Measurements from ENCODE around the gene TPBG.

The TPBG gene

DNA sequence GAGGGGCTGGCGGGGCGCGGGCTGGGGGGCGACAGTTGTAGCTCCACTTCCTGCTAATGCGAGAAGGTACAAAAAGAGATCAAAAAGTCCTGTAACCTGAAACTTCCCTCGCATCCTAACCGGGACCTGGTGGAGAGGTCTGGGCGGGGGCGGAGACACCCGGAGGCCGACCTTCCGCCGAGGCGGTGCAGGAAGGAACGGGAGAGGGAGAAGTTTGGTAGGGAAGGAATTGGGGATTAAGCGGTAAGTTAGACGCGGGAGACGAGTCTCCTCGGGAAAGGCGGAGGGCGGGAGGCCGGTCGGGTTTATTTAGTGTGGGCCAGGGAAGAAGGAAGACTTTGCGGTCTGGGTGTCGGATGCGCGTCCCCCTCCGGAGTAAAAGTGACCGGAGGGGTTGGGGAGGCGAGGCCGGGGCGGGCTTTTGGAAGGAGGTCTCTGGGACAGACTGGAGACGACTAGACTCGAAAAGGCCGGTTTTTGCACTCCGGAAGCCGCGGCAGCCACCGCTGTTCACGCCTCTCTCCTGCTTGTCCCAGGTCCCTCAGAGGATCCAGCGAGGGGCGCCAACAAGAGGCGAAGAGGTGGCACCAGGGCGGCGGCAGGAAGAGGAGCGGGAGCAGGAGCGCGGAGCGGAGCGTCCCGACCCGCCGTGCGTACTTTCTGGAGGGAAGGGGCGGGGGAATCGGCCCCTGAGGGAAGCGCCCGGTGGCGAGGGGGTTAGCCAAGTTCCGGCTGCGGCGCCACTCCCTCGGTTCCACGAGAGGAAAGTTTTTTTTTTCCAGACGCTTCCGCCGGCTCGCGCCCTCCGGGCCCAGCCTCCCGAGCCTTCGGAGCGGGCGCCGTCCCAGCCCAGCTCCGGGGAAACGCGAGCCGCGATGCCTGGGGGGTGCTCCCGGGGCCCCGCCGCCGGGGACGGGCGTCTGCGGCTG is 734 bp downstream of the TPBG start (continued):
- TF ChIP-seq ZNF10 (tag by site-specific recombination; IDR thresholded peaks at IDR 0.05) (no peak; the same call in 1 of the 2 replicates), HOXD13 (CRISPR knock-in tag; IDR thresholded peaks at IDR 0.05; ENCODE audit: borderline replicate concordance) (0 out of 2 replicates have a peak, but pooled peaks have one; percentile 29), ZNF112 (tag by site-specific recombination; IDR thresholded peaks at IDR 0.05) (no peak), INSM2 (tag by site-specific recombination; IDR thresholded peaks at IDR 0.05) (no peak), ZNF362 (tag by site-specific recombination; IDR thresholded peaks at IDR 0.05) (peak; percentile 50; the same call in 1 of the 2 replicates), SALL2 (tag by site-specific recombination; IDR thresholded peaks at IDR 0.05; ENCODE audit: borderline replicate concordance) (no peak), ZNF658 (tag by site-specific recombination; IDR thresholded peaks at IDR 0.05) (no peak), ZBTB21 (tag by site-specific recombination; IDR thresholded peaks at IDR 0.05) (no peak), ZNF785 (tag by site-specific recombination; IDR thresholded peaks at IDR 0.05) (no peak), ZNF555 (tag by site-specific recombination; conservative IDR thresholded peaks at IDR 0.05) (no peak), ZNF394 (tag by site-specific recombination; IDR thresholded peaks at IDR 0.05; ENCODE audit: borderline replicate concordance) (peak; percentile 8), ZNF837 (tag by site-specific recombination; IDR thresholded peaks at IDR 0.05) (no peak), ZNF600 (tag by site-specific recombination; IDR thresholded peaks at IDR 0.05) (peak; percentile 86; the same call in 1 of the 2 replicates), KLF9 (tag by site-specific recombination; IDR thresholded peaks at IDR 0.05; ENCODE audit: low read depth) (peak; percentile 56), ZEB2 (tag by site-specific recombination; IDR thresholded peaks at IDR 0.05) (peak; percentile 60), ZFP37 (tag by site-specific recombination; IDR thresholded peaks at IDR 0.05) (no peak), FEZF1 (tag by site-specific recombination; IDR thresholded peaks at IDR 0.05) (no peak), ZSCAN30 (tag by site-specific recombination; IDR thresholded peaks at IDR 0.05) (peak; percentile 25), BCL11B (tag by site-specific recombination; IDR thresholded peaks at IDR 0.05; ENCODE audit: low read depth) (peak; percentile 22; the same call in 1 of the 2 replicates), ZNF174 (tag by site-specific recombination; IDR thresholded peaks at IDR 0.05) (no peak), ZNF830 (tag by site-specific recombination; IDR thresholded peaks at IDR 0.05; ENCODE audit: low read depth) (no peak), ZNF175 (tag by site-specific recombination; IDR thresholded peaks at IDR 0.05) (no peak), ZNF132 (tag by site-specific recombination; IDR thresholded peaks at IDR 0.05; ENCODE audit: borderline replicate concordance) (no peak), ZNF654 (tag by site-specific recombination; IDR thresholded peaks at IDR 0.05; ENCODE audit: low read depth) (no peak), ZNF19 (tag by site-specific recombination; IDR thresholded peaks at IDR 0.05; ENCODE audit: low read depth) (no peak), ZNF37A (tag by site-specific recombination; IDR thresholded peaks at IDR 0.05) (no peak), ZBTB6 (tag by site-specific recombination; IDR thresholded peaks at IDR 0.05) (0 out of 2 replicates have a peak, but pooled peaks have one; percentile 30), ZNF169 (tag by site-specific recombination; IDR thresholded peaks at IDR 0.05) (no peak), ZNF24 (tag by site-specific recombination; IDR thresholded peaks at IDR 0.05) (no peak)
- TF ChIP-seq, protein P1, sequence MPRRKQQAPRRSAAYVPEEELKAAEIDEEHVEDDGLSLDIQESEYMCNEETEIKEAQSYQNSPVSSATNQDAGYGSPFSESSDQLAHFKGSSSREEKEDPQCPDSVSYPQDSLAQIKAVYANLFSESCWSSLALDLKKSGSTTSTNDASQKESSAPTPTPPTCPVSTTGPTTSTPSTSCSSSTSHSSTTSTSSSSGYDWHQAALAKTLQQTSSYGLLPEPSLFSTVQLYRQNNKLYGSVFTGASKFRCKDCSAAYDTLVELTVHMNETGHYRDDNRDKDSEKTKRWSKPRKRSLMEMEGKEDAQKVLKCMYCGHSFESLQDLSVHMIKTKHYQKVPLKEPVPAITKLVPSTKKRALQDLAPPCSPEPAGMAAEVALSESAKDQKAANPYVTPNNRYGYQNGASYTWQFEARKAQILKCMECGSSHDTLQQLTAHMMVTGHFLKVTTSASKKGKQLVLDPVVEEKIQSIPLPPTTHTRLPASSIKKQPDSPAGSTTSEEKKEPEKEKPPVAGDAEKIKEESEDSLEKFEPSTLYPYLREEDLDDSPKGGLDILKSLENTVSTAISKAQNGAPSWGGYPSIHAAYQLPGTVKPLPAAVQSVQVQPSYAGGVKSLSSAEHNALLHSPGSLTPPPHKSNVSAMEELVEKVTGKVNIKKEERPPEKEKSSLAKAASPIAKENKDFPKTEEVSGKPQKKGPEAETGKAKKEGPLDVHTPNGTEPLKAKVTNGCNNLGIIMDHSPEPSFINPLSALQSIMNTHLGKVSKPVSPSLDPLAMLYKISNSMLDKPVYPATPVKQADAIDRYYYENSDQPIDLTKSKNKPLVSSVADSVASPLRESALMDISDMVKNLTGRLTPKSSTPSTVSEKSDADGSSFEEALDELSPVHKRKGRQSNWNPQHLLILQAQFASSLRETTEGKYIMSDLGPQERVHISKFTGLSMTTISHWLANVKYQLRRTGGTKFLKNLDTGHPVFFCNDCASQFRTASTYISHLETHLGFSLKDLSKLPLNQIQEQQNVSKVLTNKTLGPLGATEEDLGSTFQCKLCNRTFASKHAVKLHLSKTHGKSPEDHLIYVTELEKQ (tag by site-specific recombination; IDR thresholded peaks at IDR 0.05; ENCODE audit: borderline replicate concordance), result no peak; the same call in 1 of the 2 replicates
- TF ChIP-seq, protein P2, sequence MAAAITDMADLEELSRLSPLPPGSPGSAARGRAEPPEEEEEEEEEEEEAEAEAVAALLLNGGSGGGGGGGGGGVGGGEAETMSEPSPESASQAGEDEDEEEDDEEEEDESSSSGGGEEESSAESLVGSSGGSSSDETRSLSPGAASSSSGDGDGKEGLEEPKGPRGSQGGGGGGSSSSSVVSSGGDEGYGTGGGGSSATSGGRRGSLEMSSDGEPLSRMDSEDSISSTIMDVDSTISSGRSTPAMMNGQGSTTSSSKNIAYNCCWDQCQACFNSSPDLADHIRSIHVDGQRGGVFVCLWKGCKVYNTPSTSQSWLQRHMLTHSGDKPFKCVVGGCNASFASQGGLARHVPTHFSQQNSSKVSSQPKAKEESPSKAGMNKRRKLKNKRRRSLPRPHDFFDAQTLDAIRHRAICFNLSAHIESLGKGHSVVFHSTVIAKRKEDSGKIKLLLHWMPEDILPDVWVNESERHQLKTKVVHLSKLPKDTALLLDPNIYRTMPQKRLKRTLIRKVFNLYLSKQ (tag by site-specific recombination; IDR thresholded peaks at IDR 0.05; ENCODE audit: borderline replicate concordance), result no peak

All from HEK293 (cell line).